Activated CD8-positive, alpha-beta memory T cell treated with anti-CD3 and anti-CD28 coated beads, Interleukin-2, amount 50 U/mL, for 48 hours (primary cell): Measurements from ENCODE around the gene DYNC1H1.
A peak's percentile ranks its signal among the peaks of the same experiment; 100 is the strongest.
"Not testable (repeated sequence)": the region's sequence is repeated elsewhere in the genome, so short reads cannot be mapped to it uniquely, and the experiment has no call there.

Source experiments
- DNase-seq: peaks from one replicate; pipeline ENCODE4 v3.0.0-alpha.2; 2020

Gene DYNC1H1

DNA sequence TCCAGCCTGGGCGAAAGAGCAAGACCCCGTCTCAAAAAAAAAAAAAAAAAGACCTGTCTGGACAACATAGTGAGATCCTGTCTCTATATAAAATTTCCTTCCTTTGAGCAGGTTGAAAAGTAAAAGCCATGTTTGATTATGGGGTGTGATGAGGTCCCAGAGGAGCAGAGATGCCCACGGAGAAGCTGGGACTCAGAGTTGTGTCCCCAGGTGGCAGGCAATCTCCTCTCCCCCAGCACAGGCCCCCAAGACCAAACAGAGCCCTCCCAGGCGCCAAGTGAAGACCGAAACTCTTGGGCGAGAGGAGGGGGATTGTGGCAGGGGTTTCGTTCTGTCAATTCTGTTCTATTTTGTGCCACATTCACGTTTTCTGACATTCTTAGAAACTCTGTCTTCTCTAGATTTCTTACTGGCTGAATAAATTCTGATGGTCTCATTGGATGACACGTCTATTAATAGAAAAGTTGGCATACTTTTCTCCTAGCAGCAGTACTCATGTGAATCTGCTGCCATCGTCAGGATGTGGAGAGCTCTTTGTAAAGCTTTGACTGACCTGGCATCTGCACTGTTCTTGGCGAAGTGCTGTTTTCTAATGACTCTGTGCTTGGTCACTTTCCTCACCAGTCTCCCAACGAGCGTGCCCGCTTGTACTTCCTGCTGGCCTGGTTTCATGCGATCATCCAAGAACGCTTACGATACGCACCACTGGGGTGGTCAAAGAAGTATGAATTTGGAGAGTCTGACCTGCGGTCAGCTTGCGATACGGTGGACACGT is 79.1 kb downstream of the DYNC1H1 start:
- no peak for DNase-seq

DNA sequence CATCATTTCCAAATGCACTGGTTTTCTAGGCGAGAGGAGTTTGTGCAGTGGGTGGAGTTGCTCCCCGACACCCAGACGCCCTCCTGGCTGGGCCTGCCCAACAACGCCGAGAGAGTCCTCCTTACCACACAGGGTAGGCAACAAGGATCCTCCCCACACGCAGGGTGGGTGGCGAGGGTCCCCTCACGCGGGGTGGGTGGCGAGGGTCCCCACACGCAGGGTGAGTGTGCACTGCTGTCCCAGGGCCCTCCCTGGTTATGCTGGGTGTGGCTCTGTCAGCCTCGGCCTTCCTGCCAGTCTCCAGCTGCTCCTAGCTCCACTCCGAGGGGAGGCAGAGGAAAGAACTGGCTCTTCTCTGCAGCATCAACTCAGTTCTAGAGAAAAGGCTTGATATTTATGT is 80.2 kb downstream of the DYNC1H1 start:
- no peak for DNase-seq

DNA sequence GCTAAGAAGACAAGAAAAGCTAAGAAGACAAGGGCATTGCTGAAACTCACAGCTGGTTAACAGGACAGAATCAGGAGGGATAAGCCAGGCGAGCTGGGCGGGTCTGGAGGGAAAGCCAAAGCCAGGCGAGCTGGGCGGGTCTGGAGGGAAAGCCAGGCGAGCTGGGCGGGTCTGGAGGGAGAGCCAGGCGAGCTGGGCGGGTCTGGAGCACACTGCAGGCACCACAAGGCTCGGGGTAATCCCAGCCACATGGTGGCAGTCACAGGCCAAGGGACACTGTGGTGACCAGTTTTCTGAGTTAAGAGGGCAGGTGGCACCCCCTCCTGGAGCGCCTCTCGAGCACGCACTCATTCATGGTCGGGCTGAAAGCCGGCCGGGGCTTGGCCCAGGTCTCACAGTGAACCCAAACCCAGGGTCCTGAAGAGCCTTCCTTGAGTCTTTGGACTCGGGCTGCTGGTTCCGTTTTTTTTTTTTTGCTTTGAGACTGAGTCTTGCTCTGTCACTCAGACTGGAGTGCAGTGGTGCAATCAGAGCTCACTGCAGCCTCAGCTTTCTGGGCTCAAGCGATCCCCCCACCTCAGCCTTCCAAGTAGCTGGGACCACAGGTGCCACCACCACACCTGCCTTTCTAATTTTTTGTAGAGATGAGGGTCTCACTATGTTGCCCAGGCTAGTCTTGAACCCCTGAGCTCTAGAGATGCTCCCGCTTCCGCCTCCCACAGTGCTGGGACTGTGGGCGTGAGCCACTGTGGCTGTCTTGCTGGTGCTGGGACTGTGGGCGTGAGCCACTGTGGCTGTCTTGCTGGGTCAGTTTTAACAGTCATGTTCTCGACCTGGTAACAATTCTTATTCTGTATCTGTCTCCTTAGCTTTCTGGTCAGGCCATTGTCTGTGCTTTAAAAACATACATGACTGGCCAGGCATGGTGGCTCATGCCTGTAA is 82.2 kb downstream of the DYNC1H1 start:
- DNase-seq: no peak

DNA sequence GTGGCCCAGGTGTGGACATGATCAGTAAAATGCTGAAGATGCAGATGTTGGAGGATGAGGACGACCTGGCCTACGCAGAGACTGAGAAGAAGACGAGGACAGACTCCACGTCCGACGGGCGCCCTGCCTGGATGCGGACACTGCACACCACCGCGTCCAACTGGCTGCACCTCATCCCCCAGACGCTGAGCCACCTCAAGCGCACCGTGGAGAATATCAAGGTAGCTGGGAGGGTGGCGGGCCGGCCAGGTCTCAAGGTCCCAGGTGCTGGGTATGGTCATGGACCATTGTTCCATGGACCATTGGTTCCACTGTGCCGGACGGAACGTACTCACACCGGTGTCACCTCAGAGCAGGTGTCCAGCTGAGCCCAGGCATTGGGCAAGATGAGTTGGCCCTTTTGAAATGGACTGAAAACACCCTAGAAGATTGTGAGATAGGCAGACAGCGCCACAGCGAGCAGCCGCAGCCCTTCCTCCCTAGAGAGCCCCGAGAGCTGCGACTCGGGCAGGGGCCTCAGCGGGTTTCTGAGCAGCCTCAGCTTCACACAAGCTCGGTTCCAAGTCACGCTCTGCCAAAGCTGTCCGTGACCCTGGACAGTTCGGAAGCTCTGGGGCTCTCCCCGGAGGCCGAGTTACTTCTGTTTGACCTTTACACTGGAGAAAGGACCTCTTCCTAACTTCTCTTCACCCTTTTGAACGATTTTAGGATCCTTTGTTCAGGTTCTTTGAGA is 83.6 kb downstream of the DYNC1H1 start:
- DNase-seq: no peak

DNA sequence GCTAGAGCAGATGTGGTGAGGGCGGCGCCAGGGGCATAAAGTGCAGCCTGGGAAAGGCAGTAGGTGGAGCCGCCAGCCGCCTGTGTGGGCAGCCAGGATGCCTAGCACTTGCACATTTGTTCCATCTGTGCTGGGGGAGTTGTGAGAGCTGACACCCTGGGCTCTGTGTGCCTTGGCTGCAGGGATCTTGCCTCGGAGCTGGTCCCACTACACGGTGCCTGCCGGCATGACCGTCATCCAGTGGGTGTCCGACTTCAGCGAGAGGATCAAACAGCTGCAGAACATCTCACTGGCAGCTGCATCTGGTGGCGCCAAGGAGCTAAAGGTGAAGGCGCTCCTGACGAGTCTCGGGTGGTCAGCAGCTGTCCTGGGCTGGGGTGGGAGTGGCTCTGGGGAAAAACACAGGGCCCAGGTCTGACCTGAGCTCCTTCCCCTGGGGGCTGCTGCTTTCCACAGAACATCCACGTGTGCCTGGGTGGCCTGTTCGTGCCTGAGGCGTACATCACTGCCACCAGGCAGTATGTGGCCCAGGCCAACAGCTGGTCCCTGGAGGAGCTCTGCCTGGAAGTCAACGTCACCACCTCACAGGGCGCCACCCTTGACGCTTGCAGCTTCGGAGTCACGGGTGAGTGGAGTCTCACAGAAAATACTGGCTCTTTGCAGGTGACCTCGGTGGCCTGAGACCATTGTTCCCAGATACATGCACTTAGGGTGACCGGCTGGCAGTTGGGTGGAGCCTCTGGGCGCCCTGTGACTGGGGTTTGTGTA is 85.1 kb downstream of the DYNC1H1 start:
- DNase-seq: no peak

DNA sequence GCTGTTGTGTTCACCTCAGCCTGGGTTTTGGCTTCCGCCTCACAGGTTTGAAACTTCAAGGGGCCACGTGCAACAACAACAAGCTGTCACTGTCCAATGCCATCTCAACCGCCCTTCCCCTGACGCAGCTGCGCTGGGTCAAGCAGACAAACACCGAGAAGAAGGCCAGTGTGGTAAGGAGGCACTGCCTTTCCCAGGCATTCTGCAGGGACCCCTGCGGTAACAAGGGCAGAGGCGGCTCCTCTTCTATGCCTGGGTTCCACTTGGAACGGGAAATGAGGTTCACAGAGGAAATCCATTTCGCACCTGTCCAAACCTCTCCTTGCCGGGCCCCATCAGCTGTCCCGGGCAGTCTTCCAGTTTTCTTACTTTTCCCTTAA is 85.6 kb downstream of the DYNC1H1 start:
- DNase-seq: no peak

DNA sequence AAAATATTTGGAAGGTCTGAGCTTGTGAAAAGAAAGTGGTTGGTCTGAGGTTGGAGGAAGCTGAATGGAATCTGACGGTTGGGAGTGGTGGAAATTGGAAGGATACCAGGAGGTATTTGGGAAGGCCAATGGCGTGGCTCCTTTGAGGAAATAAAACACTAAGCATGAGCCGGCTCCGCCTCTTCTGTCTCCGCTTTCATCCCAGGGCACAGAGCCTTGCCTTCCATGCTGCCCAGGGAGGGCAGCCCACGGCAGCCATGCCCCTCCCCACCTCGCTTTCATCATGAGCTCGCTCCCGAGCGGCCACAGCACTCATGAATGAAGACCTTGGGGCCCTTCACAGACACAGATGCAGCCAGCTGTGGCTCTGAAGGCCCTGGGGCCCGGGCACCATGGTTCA is 86.3 kb downstream of the DYNC1H1 start:
- DNase-seq: no peak

DNA sequence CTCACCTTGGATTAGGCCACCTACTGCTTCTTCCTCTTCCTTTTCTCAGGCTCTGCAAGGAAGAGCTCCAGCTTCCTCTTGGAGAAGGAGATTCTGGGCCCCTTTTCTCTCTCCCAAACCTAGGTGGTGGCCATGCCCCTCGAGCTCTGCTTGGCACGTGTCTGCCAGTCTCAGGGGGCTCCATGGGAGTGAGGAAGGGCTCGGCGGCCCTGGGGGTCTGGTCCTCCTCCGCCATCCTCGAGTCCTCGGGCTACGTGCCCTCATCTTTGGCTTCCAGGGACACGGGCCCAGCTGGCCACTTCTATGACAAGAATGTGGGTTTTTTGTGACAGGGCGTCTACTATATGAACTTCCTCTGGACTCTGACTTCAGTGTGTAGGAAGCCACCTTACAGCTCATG is 88.1 kb downstream of the DYNC1H1 start:
- no peak for DNase-seq

DNA sequence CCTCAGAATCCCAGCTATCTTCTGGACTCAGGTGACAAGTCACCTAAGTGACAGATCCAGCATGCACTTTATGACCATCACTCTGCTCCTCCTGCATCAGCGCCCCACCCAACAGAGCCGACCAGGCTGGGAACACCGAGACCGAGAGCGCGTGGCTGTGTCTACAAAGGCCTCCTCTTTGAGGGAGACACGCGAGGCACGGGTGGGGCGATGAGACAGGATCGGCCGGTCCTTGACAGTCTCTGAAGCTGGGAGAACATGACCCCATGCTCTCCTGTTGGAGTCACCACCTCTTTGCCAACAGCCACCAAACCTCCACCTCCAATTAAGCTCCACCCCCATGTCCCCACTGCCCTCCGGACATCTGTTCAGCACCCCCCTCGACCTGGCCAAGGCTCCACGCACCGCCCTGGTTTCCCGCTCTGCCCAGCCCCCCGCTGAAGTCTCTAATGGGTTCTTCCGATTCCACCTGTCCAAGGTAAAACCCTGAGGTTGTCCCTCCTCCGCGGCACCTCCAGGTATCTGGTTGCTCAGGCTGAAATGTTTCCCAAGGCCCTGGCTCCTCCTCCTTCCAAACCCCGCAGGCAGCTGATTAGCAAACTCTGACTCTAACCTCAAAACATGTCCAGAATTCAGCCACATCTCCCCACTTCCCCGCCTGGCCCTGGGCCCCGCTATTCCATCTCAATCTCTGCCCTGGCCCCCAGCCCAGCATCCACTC is 91.0 kb downstream of the DYNC1H1 start:
- no peak for DNase-seq

DNA sequence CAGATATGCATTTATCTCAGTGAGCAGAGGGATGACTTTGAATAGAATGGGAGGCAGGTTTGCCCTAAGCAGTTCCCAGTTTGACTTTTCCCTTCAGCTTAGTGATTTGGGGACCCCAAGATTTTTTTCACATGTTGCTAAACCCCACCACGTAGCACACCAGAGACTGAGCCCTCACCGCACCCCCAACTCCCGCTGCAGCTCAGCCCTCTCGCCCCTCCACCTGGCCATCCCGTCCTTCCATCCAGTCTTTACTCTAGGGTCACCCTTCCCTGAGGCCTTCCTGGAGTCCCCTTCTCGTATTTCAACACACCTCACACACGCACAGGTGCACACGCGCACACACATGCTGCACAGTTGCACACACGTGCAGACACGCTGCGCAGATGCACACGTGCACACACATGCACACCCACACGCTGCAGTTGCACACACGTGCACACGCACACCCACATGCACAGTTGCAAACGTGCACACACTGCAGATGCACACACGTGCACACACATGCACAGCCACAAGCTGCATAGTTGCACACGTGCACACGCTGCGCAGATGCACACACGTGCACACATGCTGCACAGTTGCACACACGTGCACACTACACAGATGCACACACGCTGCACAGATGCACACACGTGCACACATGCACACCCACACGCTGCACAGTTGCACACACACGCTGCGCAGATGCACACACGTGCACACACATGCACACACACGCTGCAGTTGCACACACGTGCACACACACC is 92.5 kb downstream of the DYNC1H1 start:
- no peak for DNase-seq

DNA sequence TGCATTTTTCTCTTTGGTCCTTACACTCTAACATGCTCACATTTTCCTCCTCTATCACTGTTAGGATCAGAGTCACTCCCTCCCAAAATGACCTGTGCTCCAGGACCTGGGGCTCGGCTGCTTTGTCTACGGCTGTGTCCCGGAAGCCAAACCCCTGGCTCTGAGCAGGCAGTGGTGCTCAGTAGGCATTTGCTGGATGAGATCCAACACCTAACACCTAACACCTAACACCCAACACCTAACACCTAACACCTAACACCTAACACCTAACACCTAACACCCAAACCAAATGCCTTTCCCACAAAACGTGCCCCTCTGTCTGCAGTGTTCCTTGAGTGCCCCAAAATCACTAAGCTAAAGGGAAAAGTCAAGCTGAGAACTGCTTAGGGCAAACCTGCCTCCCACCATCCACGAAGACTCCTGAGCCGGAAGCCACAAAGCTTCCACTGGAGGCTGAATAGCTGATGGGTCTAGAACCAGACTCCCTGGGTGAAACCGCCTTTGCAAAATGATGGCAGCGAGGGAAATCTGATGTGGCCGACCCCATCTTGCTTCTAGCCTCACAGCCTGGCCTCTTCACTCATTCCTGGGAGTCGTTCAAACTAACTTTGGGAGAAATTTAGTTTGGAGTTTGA is 93.2 kb downstream of the DYNC1H1 start:
- no peak for DNase-seq

DNA sequence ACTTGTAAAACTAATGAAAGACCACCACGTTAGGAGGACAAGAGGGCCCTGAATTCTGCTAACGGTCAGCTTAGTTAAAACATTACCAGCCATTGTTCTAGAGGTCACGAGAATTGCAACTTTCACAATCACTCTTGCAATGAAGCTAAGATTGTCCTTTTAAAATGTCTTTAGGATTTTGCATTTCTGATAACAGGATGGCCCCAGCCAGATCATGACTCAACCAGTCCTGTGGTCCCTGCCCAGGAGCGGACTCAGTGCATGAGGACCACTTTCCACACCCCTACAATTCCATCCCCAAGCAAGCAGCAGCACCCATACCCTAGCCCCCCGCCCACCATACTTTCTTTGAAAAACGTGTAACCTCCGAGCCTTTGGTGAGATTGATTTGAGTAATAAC is 93.8 kb downstream of the DYNC1H1 start:
- no peak for DNase-seq

DNA sequence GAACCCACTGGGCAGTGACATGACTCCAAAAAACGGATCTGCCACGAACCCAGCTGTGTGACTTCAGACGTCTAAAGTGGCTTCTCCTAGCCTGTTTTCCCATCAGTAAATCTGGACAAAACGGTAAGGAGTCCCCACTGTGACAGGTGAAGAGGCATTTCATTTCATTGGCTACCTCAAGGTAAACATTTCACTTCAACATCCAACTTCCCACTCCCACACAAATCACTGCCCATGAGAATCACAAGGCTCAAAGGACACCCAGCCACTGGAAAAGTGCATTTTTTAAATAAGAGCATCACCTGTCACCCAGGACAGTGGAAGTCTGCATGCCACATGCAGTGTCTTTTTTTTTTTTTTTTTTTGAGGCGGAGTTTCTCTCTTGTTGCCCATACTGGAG is 94.6 kb downstream of the DYNC1H1 start:
- DNase-seq: no peak

DNA sequence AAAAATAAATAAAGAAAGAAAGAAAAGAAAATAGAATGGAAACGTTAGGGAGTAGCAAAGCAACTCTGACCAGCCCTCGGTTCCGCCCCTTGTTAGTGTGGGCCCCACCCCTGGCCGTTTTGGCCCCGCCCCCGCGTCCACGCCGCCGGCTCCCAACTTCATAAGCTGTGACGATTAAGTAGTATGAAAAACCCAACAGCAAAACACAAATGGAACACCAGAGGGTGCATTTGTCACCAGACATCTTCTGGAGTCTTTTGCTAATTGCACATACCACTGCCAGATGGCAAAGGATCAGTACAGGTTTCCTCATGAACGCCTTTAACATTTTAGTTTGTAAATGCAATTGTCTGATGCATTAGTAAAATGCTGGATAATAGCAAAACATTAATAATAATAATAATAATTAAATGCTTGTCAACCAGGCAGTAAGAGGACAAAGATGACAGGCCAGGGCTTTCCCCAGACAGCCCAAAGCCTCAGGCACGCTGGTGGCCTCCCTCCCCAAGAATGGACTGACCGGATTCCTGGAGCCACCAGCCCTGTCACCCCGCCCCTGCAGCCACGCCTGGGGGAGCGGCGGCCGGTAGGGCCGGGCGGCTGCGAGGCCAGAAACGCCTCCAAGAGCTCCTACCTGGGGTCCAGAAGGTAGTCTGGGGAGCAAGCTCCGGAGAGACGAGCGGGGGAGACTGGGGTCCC is 98.9 kb downstream of the DYNC1H1 start:
- peak; percentile 85 for DNase-seq

DNA sequence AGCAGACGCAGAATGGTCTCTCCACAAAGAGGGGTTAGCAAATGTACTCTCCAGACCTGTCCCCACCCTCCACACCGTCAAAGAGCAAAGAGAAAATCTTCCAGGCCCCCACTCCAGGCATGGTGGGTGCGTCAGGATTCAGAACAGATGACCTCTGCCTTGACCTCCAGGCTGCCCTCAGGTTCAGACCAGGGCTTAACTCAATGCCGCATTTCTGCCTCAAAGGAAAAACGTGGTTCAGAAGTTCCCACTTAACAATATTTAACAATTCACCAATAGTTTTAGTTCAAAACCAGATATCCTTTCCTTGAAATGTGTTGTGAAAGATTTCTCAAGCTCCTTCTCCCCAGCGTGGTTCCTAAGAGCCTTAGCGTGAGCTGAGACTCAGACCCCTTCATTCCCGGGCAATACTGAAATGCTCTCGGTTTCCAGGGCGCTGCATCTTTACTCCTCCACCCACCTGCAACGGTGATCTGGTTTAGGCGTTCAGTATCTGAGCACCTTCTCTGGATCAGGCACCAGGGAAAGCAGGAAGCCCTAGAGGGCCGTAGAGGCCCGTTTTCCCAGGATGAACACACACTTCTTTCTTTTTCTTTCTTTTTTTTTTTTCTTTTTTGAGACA is 99.5 kb downstream of the DYNC1H1 start:
- DNase-seq: no peak

DNA sequence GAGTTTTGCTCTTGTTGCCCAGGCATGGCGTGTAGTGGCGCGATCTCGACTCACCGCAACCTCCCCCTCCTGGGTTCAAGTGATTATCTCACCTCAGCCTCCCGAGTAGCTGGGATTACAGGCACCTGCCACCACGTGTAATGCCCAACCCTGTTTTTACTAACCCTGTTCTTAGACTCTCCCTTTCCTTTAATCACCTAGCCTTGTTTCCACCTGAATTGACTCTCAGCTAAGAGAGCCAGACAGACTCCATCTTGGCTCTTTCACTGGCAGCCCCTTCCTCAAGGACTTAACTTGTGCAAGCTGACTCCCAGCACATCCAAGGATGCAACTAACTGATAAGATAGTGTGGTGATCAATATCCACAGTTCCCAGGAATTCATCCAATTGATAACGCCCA is 100.2 kb downstream of the DYNC1H1 start:
- DNase-seq: not testable (repeated sequence)

DNA sequence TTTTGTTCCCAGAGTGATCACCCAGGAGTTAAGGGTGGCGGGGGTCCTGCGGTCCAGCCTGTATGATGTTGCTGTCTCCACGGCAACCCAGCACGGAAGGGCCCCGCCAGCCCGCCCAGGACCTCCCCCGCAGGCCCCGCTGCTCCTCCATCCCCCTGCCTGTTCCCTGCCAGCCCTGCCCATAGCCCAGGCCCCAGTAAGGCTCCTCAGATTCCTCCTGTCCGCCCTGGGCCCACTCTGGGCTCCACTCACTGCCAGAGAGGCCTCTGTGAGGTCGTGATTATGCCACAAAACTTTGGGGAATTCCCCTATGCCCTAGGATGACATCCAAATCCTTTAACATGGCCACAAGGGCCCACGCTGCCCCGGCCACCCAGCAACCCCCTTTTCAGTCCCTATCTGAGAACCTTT is 101.7 kb downstream of the DYNC1H1 start:
- no peak for DNase-seq

DNA sequence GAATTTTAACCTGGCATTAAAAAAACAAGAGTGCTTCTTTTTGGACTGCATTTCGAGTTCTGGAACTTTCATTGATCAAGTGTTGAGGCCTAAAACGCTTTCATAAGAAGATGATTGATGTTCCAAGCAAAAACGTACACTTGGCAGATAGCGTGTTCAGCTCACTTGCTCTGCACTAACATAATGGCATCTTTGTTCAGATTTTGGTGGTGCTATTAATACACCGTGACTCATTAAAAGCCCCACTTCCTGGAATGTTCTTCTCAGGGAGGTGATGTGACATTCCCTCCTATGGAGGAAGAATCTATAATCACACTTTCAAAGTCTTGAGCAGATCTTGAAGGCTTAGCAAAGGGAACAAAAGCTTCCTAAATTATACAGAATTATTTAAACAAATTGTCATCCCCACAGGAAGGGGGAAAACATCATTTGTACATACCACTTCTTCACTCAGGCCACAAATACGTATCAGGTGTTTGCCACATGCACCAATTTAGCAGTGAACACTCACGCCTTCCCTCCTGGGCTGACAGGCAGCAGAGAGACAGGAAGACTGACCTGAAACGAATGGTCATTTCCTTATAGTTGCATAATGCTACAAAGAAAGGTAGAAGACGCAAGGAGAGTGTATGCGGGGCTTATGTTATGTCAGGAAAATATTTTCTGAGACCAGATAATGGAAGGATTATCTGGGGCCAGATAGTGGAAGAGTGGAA is 107.1 kb downstream of the DYNC1H1 start:
- DNase-seq: no peak

DNA sequence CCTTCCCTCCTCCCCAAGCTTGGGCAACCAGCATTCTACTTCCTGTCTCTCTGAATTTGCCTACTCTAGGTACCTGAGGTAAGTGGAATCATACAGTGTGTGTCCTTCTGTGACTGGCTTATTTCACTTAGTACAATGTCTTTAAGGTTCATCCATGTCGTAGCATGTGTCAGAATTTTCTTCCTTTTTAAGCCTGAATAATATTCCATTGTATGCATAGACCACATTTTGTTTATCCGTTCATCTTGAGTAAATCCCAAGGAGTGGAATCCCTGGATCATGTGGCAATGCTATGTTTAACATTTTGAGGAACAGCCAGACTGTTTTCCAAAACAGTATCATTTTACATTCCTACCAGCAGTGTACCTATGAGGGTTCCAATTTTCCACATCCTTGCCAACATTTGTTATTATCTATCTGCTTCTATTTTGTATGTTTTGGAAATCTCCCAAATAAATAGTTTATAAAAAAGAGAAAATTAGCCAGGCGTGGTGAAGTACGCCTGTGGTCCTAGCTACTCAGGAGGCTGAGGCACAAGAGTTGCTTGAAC is 110.1 kb downstream of the DYNC1H1 start:
- no peak for DNase-seq
